GM18951 (cell line): ENCODE measurements around the gene TXLNB.
A peak's percentile ranks its signal among the peaks of the same experiment; 100 is the strongest.

Experiments used
- POLR2A ChIP-seq: IDR thresholded peaks from 4 replicates; pipeline ENCODE4 v1.6.1; 2011; ENCODE audit warnings: mild to moderate bottlenecking; ENCODE audit not compliant: insufficient read length, insufficient read depth; ENCODE audit errors: extremely low read depth
- in situ Hi-C: fragments of 300-500 bp; cut with MboI; formaldehyde crosslinking; loops from one replicate; pipeline ENCODE4 v1.12.0; 2022; ENCODE audit warnings: low sequenced_read_pairs, mixed read lengths, inconsistent platforms; ENCODE audit not compliant: unreplicated experiment

TXLNB gene

GRCh38 chr6:139291813-139292619 is at the start of gene TXLNB:
Gene TXLNB (minus strand): TSS chr6:139291998. CDS start chr6:139288899, 3,099 bp downstream.
- in situ Hi-C loops = no loop called here

GRCh38 chr6:139341060-139341459 is 49.3 kb upstream of the TXLNB start:
- in situ Hi-C loops = no loop called here
- no peak for TF ChIP-seq POLR2A

More at GRCh38 chr6:139291813-139292619, at the start of gene TXLNB:
- peak; percentile 30 for TF ChIP-seq POLR2A

GRCh38 chr6:139338795-139339194 is 47.0 kb upstream of the TXLNB start:
- in situ Hi-C loops = no loop called here
- no peak for TF ChIP-seq POLR2A

GRCh38 chr6:139337830-139338229 is 46.0 kb upstream of the TXLNB start:
- in situ Hi-C loops = no loop called here
- no peak for TF ChIP-seq POLR2A

- TF ChIP-seq POLR2A = no peak
- in situ Hi-C loops = no loop called here
Measured at GRCh38 chr6:139337001-139337400, 45.2 kb upstream of the TXLNB start.

- in situ Hi-C loops = no loop called here
- TF ChIP-seq POLR2A = no peak
Measured at GRCh38 chr6:139336488-139336887, 44.7 kb upstream of the TXLNB start.

GRCh38 chr6:139335447-139336210 is 43.8 kb upstream of the TXLNB start:
- TF ChIP-seq POLR2A = no peak
- in situ Hi-C loops = no loop called here

- TF ChIP-seq POLR2A = no peak
- in situ Hi-C loops = no loop called here
Measured at GRCh38 chr6:139334806-139335446, 43.1 kb upstream of the TXLNB start.

- in situ Hi-C loops = no loop called here
- TF ChIP-seq POLR2A = no peak
Measured at GRCh38 chr6:139330826-139331500, 39.2 kb upstream of the TXLNB start.

GRCh38 chr6:139330306-139330705 is 38.5 kb upstream of the TXLNB start:
- in situ Hi-C loops = no loop called here
- no peak for TF ChIP-seq POLR2A

GRCh38 chr6:139329224-139329623 is 37.4 kb upstream of the TXLNB start:
- no peak for TF ChIP-seq POLR2A
- in situ Hi-C loops = no loop called here

- TF ChIP-seq POLR2A = no peak
- in situ Hi-C loops = no loop called here
Measured at GRCh38 chr6:139327038-139327437, 35.2 kb upstream of the TXLNB start.

GRCh38 chr6:139325686-139326085 is 33.9 kb upstream of the TXLNB start:
- TF ChIP-seq POLR2A = no peak
- in situ Hi-C loops = no loop called here
